NCI-H2107 treated with DMSO at 0.1 percent for 48 hours (cell line): Measurements from ENCODE around the gene C19orf47.
"Not testable (repeated sequence)": the region's sequence is repeated elsewhere in the genome, so short reads cannot be mapped to it uniquely, and the experiment has no call there.

ENCODE experiments used
- DNase-seq: peaks from one replicate; lab custom pipeline; 2025; ENCODE audit not compliant: unreplicated experiment; lab: John Stamatoyannopoulos, UW

C19orf47 gene

GRCh38 chr19:40355975-40356680 is 7.9 kb upstream of the C19orf47 start:
- no peak for DNase-seq

GRCh38 chr19:40348961-40349507 is 837 bp upstream of the C19orf47 start:
- peak; percentile 47 for DNase-seq

GRCh38 chr19:40344422-40344821 is 3.8 kb downstream of the C19orf47 start:
- DNase-seq = no peak

- DNase-seq = no peak
Observed at GRCh38 chr19:40342644-40343311, 5.4 kb downstream of the C19orf47 start.

GRCh38 chr19:40341601-40342482 is 6.4 kb downstream of the C19orf47 start:
- no peak for DNase-seq

- DNase-seq = no peak
Observed at GRCh38 chr19:40339018-40339728, 9.0 kb downstream of the C19orf47 start.

GRCh38 chr19:40337594-40337993 is 10.6 kb downstream of the C19orf47 start:
- no peak for DNase-seq

GRCh38 chr19:40337107-40337506 is 11.1 kb downstream of the C19orf47 start:
- no peak for DNase-seq

- DNase-seq = no peak
Observed at GRCh38 chr19:40336601-40336900, 11.6 kb downstream of the C19orf47 start.

- DNase-seq = no peak
Observed at GRCh38 chr19:40335855-40336600, 12.2 kb downstream of the C19orf47 start.

GRCh38 chr19:40335101-40335500 is 13.1 kb downstream of the C19orf47 start:
- no peak for DNase-seq

GRCh38 chr19:40333083-40333482 is 15.1 kb downstream of the C19orf47 start:
- not testable (repeated sequence) for DNase-seq

GRCh38 chr19:40332669-40333068 is 15.5 kb downstream of the C19orf47 start:
- DNase-seq = no peak

- no peak for DNase-seq
Observed at GRCh38 chr19:40331052-40331451, 17.1 kb downstream of the C19orf47 start.

GRCh38 chr19:40326201-40326600 is 22.0 kb downstream of the C19orf47 start:
- DNase-seq = no peak

GRCh38 chr19:40323705-40324104 is 24.5 kb downstream of the C19orf47 start:
- DNase-seq = no peak

- no peak for DNase-seq
Observed at GRCh38 chr19:40322951-40323615, 25.1 kb downstream of the C19orf47 start.

GRCh38 chr19:40322271-40322610 is 26.0 kb downstream of the C19orf47 start:
- no peak for DNase-seq

- no peak for DNase-seq
Observed at GRCh38 chr19:40321566-40322270, 26.5 kb downstream of the C19orf47 start.
